Astrocyte of the cerebellum (primary cell): ENCODE results near the gene RPS6KC1.

Source experiments
- DNase-seq: peaks from one replicate; pipeline ENCODE4 v3.0.0-alpha.2; 2011; ENCODE audit warnings: low read depth
- H3K4me3 ChIP-seq: 2 replicates; pipeline ENCODE4 v1.5.1; 2011; ENCODE audit warnings: mild to moderate bottlenecking, low read depth, low read length, moderate library complexity
- in situ Hi-C: cut with HindIII; loops from 2 replicates; pipeline ENCODE4 v1.10.0; 2017; ENCODE audit warnings: low sequenced_read_pairs
- TF ChIP-seq, protein P1 (sequence below): IDR thresholded peaks from 2 replicates; pipeline ENCODE4 v1.5.1; 2012; ENCODE audit warnings: low read length, low read depth, moderate library complexity, mild to moderate bottlenecking; ENCODE audit errors: missing control alignments

Gene RPS6KC1

DNA sequence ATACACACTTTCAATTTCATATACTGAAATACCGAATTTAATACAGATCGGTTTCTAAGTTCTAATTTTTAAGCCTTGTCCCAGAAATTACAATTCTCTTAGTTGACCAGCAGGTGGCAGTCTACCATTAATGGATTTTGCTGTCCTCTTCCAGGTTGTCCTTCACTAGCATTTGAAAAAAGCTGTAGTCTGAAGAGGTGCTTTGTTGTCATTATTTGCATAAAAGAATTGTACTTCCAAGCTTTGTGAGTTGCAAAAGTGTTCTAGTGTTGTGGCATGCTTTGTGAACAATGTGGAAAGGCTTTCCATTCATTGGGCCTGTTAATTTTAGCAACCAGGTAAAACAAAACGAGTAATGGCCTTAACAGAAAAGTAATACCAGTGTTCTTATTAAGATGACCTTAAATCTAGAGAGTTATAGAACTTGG, 193.6 kb downstream of the RPS6KC1 start:
- peak; percentile 38 for DNase-seq
- TF ChIP-seq, protein P1, sequence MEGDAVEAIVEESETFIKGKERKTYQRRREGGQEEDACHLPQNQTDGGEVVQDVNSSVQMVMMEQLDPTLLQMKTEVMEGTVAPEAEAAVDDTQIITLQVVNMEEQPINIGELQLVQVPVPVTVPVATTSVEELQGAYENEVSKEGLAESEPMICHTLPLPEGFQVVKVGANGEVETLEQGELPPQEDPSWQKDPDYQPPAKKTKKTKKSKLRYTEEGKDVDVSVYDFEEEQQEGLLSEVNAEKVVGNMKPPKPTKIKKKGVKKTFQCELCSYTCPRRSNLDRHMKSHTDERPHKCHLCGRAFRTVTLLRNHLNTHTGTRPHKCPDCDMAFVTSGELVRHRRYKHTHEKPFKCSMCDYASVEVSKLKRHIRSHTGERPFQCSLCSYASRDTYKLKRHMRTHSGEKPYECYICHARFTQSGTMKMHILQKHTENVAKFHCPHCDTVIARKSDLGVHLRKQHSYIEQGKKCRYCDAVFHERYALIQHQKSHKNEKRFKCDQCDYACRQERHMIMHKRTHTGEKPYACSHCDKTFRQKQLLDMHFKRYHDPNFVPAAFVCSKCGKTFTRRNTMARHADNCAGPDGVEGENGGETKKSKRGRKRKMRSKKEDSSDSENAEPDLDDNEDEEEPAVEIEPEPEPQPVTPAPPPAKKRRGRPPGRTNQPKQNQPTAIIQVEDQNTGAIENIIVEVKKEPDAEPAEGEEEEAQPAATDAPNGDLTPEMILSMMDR = peak; percentile 62
- in situ Hi-C loops = no loop called here
- no peak overlapping the region for H3K4me3 ChIP-seq

DNA sequence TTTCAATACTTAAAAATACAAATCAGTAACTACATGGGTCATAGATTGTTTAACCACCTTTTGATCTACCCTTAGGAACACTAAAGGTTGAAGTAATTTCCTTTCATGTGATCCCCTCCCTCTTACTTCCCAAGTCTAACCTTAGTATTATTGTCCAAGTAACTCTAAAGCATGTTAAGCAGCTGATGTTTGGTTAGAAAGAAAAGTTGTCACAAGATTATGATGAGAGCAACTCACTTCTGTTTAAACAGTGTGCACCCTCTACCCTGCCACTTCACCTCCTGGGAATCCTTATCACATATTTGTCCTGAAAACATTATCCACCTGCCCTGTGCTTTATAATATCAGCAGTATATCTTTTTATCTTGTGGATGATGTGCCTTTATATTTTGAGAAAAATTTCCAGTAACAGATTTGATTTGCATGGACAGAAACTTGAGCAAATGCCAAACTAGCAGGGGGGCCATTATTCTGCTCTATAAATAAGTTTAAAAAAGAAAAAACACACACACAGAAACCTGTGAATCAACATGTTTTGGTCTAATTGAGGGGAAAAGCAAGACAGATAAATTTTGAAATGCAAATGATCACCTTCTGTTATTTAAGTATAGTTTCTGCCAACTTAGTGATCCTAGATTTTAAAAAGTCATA, 194.3 kb downstream of the RPS6KC1 start:
- H3K4me3 ChIP-seq = no peak overlapping the region
- TF ChIP-seq, protein P1 = no peak
- no peak for DNase-seq
- in situ Hi-C loops = no loop called here

DNA sequence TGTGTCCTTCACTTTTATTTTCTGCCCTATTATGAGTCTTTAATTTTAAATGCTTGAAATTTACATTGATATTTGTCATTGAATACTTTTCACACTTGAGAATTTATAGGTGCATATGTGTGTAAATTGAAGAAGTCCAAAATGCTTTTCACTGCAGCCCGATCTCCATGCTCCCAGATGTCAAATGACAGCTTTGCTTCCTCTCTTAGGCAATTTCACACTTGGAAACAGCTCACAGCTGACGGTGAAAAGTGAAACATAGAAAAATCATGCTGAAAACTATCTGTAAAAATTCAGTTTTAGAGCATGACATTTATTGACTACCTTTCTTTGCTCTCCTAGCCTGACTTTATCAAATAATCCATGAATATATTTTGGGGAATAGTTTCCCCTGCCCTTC, 196.0 kb downstream of the RPS6KC1 start:
- DNase-seq = no peak
- no peak overlapping the region for H3K4me3 ChIP-seq
- in situ Hi-C loops = no loop called here
- TF ChIP-seq, protein P1 = no peak

DNA sequence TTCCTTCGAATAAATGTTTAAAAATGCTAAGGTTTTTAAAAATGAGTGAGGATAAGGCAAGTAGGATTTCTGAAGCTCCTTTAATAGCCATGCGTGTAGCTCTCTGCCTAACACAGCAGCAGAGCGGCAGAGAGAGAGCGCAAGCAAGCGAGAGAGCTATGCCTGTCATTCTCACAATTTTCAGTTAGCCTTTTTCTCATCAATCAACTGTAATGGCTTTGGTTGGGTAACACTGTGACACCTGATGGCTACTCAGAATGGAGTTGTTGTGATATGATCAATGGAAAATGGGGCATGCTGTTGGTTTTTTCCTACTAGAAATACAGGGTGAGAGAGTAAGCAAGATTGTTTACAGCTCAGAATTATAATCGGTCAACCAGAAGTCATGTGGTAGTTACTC, 198.4 kb downstream of the RPS6KC1 start:
- H3K4me3 ChIP-seq = no peak overlapping the region
- TF ChIP-seq, protein P1 = no peak
- in situ Hi-C loops = no loop called here
- no peak for DNase-seq

DNA sequence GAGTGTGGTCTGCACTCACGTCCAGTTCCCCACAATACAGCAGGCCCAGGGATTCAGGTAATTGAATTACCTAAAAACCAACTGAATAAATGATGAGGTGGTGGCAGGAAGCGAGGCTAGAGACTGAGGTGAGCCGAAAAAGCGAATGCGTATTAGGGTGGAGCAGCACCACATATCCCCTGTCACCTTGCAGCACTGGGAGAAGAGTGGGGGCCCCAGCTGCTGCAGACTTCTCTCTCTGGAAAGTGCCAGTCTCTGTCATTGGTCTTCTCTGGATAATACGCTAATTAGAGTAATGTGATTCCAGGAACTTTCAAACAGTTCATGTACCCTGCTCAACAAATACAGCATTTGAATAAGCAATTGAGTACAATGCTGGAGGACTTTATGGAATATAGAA, 199.0 kb downstream of the RPS6KC1 start:
- no peak overlapping the region for H3K4me3 ChIP-seq
- in situ Hi-C loops = no loop called here
- TF ChIP-seq, protein P1 = no peak
- DNase-seq = no peak

DNA sequence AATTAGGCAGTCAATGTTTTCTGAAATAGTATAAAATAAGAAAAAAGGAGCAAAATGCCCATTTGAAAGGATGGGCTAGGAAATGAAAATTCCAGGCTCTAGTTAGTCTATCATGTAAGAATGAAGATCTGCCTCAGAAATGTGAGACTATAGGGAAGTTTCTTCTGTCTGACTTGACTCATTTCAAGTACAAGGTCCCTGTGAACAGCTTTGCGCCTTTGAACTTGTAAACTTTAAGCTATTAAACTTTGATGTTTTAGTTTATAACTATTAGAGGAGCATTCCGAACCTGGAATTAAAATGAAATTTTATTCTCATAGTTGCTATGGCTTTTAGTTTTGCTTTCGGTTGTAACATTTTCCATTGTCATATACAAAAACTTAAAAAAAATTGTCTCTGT, 199.4 kb downstream of the RPS6KC1 start:
- TF ChIP-seq, protein P1 = no peak
- no peak overlapping the region for H3K4me3 ChIP-seq
- DNase-seq = no peak
- in situ Hi-C loops = no loop called here
